Endothelial cell of umbilical vein (primary cell): ENCODE measurements around the gene LNX2.

Experiments used
- EZH2 ChIP-seq: IDR thresholded peaks from 2 replicates; pipeline ENCODE4 v1.6.1; 2012; ENCODE audit warnings: borderline replicate concordance, low read depth, mild to moderate bottlenecking, moderate library complexity, low read length, inconsistent platforms; ENCODE audit not compliant: severe bottlenecking
- FOS ChIP-seq: IDR thresholded peaks from 2 replicates; pipeline ENCODE4 v1.6.1; 2011; ENCODE audit warnings: mild to moderate bottlenecking, low read length, moderate library complexity, borderline replicate concordance; ENCODE audit not compliant: insufficient read depth
- GATA2 ChIP-seq: IDR thresholded peaks from 2 replicates; pipeline ENCODE4 v1.7.0; 2011; ENCODE audit warnings: low read depth, mild to moderate bottlenecking, moderate library complexity, mixed read lengths, low read length; ENCODE audit not compliant: insufficient read length, insufficient read depth
- POLR2A ChIP-seq: IDR thresholded peaks from 2 replicates; pipeline ENCODE4 v1.6.1; 2012; ENCODE audit warnings: low read depth, mild to moderate bottlenecking, control low read depth, low read length
- TF ChIP-seq, protein P1 (sequence below), 2 donors: IDR thresholded peaks; 1 replicate in 1 of 2; 2 replicates in 1 of 2; pipeline ENCODE4 v1.5.1; 2011; ENCODE audit warnings: low read length in 2 of 2, mild to moderate bottlenecking in 2 of 2, moderate library complexity in 2 of 2, control low read depth in 1 of 2, inconsistent platforms in 1 of 2, low read depth in 1 of 2; ENCODE audit not compliant: insufficient read depth in 1 of 2; ENCODE audit errors: extremely low read depth in 1 of 2

DNA sequence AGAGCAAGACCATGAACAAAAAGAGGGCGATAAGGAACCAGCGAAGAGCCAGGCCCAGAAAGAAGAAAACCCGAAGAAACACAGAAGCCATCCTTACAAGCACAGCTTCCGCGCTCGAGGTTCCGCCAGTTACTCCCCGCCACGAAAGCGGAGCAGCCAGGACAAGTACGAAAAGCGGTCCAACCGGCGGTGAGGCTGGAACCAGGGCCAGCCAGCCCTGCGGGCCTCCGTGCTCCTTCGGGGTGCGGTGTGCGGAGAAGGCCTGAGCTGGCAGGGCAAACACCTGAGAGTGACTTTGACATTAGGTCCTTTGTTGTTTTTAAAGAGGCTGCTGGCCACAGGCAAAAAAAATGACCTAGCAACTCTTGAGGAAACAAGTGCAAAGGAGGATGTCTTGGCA lies 45.4 kb upstream of the LNX2 start:
- TF ChIP-seq FOS (no peak), POLR2A (no peak), EZH2 (no peak), GATA2 (no peak)
- TF ChIP-seq, protein P1, sequence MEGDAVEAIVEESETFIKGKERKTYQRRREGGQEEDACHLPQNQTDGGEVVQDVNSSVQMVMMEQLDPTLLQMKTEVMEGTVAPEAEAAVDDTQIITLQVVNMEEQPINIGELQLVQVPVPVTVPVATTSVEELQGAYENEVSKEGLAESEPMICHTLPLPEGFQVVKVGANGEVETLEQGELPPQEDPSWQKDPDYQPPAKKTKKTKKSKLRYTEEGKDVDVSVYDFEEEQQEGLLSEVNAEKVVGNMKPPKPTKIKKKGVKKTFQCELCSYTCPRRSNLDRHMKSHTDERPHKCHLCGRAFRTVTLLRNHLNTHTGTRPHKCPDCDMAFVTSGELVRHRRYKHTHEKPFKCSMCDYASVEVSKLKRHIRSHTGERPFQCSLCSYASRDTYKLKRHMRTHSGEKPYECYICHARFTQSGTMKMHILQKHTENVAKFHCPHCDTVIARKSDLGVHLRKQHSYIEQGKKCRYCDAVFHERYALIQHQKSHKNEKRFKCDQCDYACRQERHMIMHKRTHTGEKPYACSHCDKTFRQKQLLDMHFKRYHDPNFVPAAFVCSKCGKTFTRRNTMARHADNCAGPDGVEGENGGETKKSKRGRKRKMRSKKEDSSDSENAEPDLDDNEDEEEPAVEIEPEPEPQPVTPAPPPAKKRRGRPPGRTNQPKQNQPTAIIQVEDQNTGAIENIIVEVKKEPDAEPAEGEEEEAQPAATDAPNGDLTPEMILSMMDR (IDR thresholded peaks at IDR 0.05; ENCODE audit: extremely low read depth in 1 of 2, insufficient read depth in 1 of 2, low read depth in 1 of 2, low read length in 2 of 2): no peak
